Stimulated activated CD8-positive, alpha-beta memory T cell treated with anti-CD3 and anti-CD28 coated beads, Interleukin-15, amount 100 ng/mL, for 48 hours (primary cell): ENCODE results near the gene RFX2.
"Not testable (repeated sequence)": the region's sequence is repeated elsewhere in the genome, so short reads cannot be mapped to it uniquely, and the experiment has no call there.

Experiments
- DNase-seq, 2 donors: peaks; one replicate each; pipeline ENCODE4 v3.0.0-alpha.2; 2020; ENCODE audit warnings: low read depth in 2 of 2

RFX2 gene

GRCh38 chr19:6110360-6110977, at the start of gene RFX2:
TSS of gene RFX2 (minus strand) at chr19:6110500. CDS start at chr19:6047496, 63,004 bp downstream.
- DNase-seq: peak; percentile 99

- no peak for DNase-seq
Observed at GRCh38 chr19:6156033-6156432, 45.7 kb upstream of the RFX2 start.

- no peak for DNase-seq
Observed at GRCh38 chr19:6150289-6150688, 40.0 kb upstream of the RFX2 start.

- DNase-seq: no peak
Observed at GRCh38 chr19:6141217-6141616, 30.9 kb upstream of the RFX2 start.

- DNase-seq: no peak
Observed at GRCh38 chr19:6138511-6138910, 28.2 kb upstream of the RFX2 start.

- no peak for DNase-seq
Observed at GRCh38 chr19:6138066-6138465, 27.8 kb upstream of the RFX2 start.

- no peak for DNase-seq
Observed at GRCh38 chr19:6133231-6133630, 22.9 kb upstream of the RFX2 start.

- no peak for DNase-seq
Observed at GRCh38 chr19:6132482-6132881, 22.2 kb upstream of the RFX2 start.

- no peak for DNase-seq
Observed at GRCh38 chr19:6127716-6128335, 17.5 kb upstream of the RFX2 start.

GRCh38 chr19:6126335-6126974, 16.2 kb upstream of the RFX2 start:
- no peak for DNase-seq

- DNase-seq: peak; percentile 27 to 31
Observed at GRCh38 chr19:6125571-6125989, 15.3 kb upstream of the RFX2 start.

- DNase-seq: no peak
Observed at GRCh38 chr19:6119031-6119430, 8.7 kb upstream of the RFX2 start.

GRCh38 chr19:6118043-6118442, 7.7 kb upstream of the RFX2 start:
- DNase-seq: no peak

GRCh38 chr19:6117534-6117933, 7.2 kb upstream of the RFX2 start:
- DNase-seq: no peak

GRCh38 chr19:6116749-6117430, 6.6 kb upstream of the RFX2 start:
- no peak for DNase-seq

GRCh38 chr19:6115992-6116391, 5.7 kb upstream of the RFX2 start:
- no peak for DNase-seq

GRCh38 chr19:6113616-6114188, 3.4 kb upstream of the RFX2 start:
- no peak for DNase-seq

- no peak for DNase-seq
Observed at GRCh38 chr19:6109947-6110346, 353 bp downstream of the RFX2 start.

GRCh38 chr19:6108721-6109633, 1.3 kb downstream of the RFX2 start:
- no peak for DNase-seq

- not testable (repeated sequence) for DNase-seq
Observed at GRCh38 chr19:6106643-6107294, 3.5 kb downstream of the RFX2 start.

- DNase-seq: no peak
Observed at GRCh38 chr19:6105444-6105843, 4.9 kb downstream of the RFX2 start.
